Spleen (tissue), 11 donors: Measurements from ENCODE around the gene JOSD2. TPM values are rescaled to one million over a fixed set of nuclear protein-coding genes. Genes with fewer than 3 reads are reported as not detected.

Experiments used
- DNase-seq: peaks from one replicate; pipeline ENCODE4 v3.0.0-alpha.2; 2020
- H3K27ac ChIP-seq, 8 donors: fragments of 200-600 bp; sonication (generic) in 7 of 8; 1 replicate in 4 of 8; 2 replicates in 4 of 8; pipeline versions ENCODE4 v1.5.0 to v1.8.0; 2016 to 2021; ENCODE audit warnings: inconsistent platforms in 4 of 8, mild to moderate bottlenecking in 4 of 8, moderate library complexity in 1 of 8
- H3K27me3 ChIP-seq, 7 donors: fragments of 200-600 bp; sonication (generic) in 6 of 7; replicated peaks in 1 of 7; 1 replicate in 4 of 7; 2 replicates in 3 of 7; pipeline versions ENCODE4 v1.5.0 to v1.8.0; 2016 to 2021; ENCODE audit warnings: inconsistent platforms in 3 of 7, mild to moderate bottlenecking in 1 of 7
- H3K36me3 ChIP-seq, 6 donors: fragments of 200-600 bp; sonication (generic) in 5 of 6; 1 replicate in 4 of 6; 2 replicates in 2 of 6; pipeline versions ENCODE4 v1.5.0 to v1.8.0; 2016 to 2021; ENCODE audit warnings: inconsistent platforms in 2 of 6
- H3K4me1 ChIP-seq, 6 donors: fragments of 200-600 bp; sonication (generic) in 5 of 6; 1 replicate in 3 of 6; 2 replicates in 3 of 6; pipeline versions ENCODE4 v1.5.0 to v1.8.0; 2016 to 2021; ENCODE audit warnings: inconsistent platforms in 3 of 6
- H3K4me3 ChIP-seq, 8 donors: fragments of 200-600 bp; sonication (generic) in 7 of 8; 1 replicate in 4 of 8; 2 replicates in 4 of 8; pipeline versions ENCODE4 v1.5.0 to v1.8.0; 2016 to 2021; ENCODE audit warnings: inconsistent platforms in 4 of 8, mild to moderate bottlenecking in 4 of 8, moderate library complexity in 2 of 8
- H3K9me3 ChIP-seq, 8 donors: fragments of 200-600 bp; sonication (generic) in 7 of 8; 1 replicate in 4 of 8; 2 replicates in 4 of 8; pipeline versions ENCODE4 v1.5.0 to v1.8.0; 2016 to 2021; ENCODE audit warnings: inconsistent platforms in 4 of 8
- POLR2A ChIP-seq, 3 donors: fragments of 450-650 bp; IDR thresholded peaks; one replicate each; pipeline ENCODE4 v1.5.1; 2017; ENCODE audit warnings: antibody characterized with exemption in 3 of 3, mild to moderate bottlenecking in 1 of 3
- POLR2AphosphoS5 ChIP-seq, 3 donors: sonication (generic); formaldehyde crosslinking; IDR thresholded peaks; one replicate each; pipeline ENCODE4 v1.5.1; 2017; ENCODE audit warnings: antibody characterized with exemption in 3 of 3
- WGBS, 5 donors: extraction: QIAGEN DNeasy Blood & Tissue Kit in 3 of 5; methylation state at CpG; one replicate each; pipeline versions ENCODE4 v1.1.5 to v1.1.7; 2013 to 2018; 5-methylcytosine and 5-hydroxymethylcytosine counted together
- intact Hi-C: fragments of 100-400 bp; cut with DNase I; formaldehyde crosslinking; loops from one replicate; pipeline ENCODE4 v1.15.0; 2023; ENCODE audit warnings: low total_unique reads
- polyA plus RNA-seq, 3 donors: library from polyadenylated mRNA; stranded (reverse); fragments of 200-250 nt; gene quantifications; one replicate each; pipeline ENCODE4 v1.2.1, GENCODE V29; 2013
- total RNA-seq, 7 donors: library from RNA; depleted of rRNA in 3 of 7; stranded (reverse); fragments of >200 nt in 3 of 7; fragmentation: NEBNext Ultra II Directional in 4 of 7; extraction: Animal tissue kit (Norgen Biotek cat#: 25700) in 4 of 7; gene quantifications; one replicate each; pipeline versions ENCODE4 v1.1.0 to v1.2.1, GENCODE V29; 2016 to 2021
- TF ChIP-seq, protein P1 (sequence below), 11 experiments: fragments of 200-600 bp in 7 of 11; fragments of 450-650 bp in 4 of 11; sonication (generic) in 4 of 11; IDR thresholded peaks in 8 of 11; conservative IDR thresholded peaks in 3 of 11; 1 replicate in 7 of 11; 2 replicates in 4 of 11; pipeline versions ENCODE4 v1.4.0 to v1.8.0; 2016 to 2021; ENCODE audit warnings: antibody characterized with exemption in 11 of 11, inconsistent platforms in 4 of 11, mild to moderate bottlenecking in 1 of 11
- donor health status: healthy with polysubstance abuse.
- donor health status: DM: no; HTN: no; CAD: no; lungs with moderate emphysema.
- donor health status: DM: no; HTN: no; CAD: no.
- donor health status: Bipolar disorder and iron deficiency.
- donor health status: healthy.
- donor health status: DM: no; HTN: no; CAD: no.
- donor health status: DM: yes; HTN: yes; CAD: no.

The JOSD2 gene
- total and polyA plus RNA-seq, 10 donors, result 21.4 to 54.3 (median 30.7) TPM

DNA sequence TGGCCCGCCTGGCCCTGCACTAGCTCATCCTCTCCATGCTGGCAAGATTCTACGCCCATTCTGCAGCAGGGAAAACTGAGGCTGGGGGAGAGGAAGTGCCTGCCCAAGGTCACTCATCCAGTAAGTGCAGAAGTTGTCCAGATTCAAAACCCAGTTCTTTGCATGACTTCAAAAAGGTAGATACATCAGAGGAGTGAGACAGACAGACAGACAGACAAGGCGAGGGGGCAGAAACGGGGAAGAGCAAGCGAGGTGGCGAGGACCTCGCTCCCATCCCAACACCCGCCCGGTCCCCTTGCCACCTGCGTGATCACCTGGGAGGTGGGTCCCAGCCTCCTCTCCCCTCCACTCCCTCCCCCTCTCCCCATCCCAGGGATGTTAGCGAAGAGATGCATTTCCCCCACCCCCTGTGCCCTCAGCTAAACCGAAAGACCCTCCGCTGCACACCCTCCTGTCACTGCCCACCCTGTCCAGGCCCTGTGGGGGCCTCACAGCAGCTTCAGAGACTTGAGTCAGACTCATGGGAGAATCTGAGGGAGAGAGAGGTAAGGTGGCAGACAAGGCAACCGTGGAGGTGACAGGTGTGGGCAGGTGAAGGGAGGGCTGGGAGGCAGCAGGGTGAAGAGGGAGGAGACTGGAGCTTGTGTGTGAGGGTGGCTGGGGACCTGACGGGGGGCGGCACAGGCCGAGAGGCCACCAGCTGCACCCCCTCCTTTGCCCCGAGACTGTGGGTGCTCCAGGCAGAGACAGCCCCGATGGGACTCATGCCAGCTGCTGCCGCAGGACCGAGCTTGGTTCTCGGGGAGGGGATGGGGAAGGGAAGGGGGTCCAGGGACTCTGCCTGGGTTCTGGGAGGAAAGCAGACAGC, 38.3 kb upstream of the JOSD2 start:
- Histone ChIP-seq H3K4me3 (no peak overlapping the region), H3K27ac (no peak overlapping the region), H3K4me1 (no peaks in the 10 kb centered on the region), H3K27me3 (peaks cover 0 to 70% (median 19%) of the 10 kb centered on the region in 7 donors), H3K36me3 (no peaks in the 10 kb centered on the region), H3K9me3 (no peaks in the 10 kb centered on the region)
- intact Hi-C loops, result no loop called here
- 78 to 85% (median 81%) methylated on average over 17 to 22 of the region's 22 CpGs for WGBS, 5 donors
- TF ChIP-seq POLR2AphosphoS5 (IDR thresholded peaks at IDR 0.05) (no peak), POLR2A (IDR thresholded peaks at IDR 0.05) (no peak)
- TF ChIP-seq, protein P1, sequence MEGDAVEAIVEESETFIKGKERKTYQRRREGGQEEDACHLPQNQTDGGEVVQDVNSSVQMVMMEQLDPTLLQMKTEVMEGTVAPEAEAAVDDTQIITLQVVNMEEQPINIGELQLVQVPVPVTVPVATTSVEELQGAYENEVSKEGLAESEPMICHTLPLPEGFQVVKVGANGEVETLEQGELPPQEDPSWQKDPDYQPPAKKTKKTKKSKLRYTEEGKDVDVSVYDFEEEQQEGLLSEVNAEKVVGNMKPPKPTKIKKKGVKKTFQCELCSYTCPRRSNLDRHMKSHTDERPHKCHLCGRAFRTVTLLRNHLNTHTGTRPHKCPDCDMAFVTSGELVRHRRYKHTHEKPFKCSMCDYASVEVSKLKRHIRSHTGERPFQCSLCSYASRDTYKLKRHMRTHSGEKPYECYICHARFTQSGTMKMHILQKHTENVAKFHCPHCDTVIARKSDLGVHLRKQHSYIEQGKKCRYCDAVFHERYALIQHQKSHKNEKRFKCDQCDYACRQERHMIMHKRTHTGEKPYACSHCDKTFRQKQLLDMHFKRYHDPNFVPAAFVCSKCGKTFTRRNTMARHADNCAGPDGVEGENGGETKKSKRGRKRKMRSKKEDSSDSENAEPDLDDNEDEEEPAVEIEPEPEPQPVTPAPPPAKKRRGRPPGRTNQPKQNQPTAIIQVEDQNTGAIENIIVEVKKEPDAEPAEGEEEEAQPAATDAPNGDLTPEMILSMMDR (IDR thresholded peaks at IDR 0.05 in 8 of 11, conservative IDR thresholded peaks at IDR 0.05 in 3 of 11), result no peak
- no peak for DNase-seq

DNA sequence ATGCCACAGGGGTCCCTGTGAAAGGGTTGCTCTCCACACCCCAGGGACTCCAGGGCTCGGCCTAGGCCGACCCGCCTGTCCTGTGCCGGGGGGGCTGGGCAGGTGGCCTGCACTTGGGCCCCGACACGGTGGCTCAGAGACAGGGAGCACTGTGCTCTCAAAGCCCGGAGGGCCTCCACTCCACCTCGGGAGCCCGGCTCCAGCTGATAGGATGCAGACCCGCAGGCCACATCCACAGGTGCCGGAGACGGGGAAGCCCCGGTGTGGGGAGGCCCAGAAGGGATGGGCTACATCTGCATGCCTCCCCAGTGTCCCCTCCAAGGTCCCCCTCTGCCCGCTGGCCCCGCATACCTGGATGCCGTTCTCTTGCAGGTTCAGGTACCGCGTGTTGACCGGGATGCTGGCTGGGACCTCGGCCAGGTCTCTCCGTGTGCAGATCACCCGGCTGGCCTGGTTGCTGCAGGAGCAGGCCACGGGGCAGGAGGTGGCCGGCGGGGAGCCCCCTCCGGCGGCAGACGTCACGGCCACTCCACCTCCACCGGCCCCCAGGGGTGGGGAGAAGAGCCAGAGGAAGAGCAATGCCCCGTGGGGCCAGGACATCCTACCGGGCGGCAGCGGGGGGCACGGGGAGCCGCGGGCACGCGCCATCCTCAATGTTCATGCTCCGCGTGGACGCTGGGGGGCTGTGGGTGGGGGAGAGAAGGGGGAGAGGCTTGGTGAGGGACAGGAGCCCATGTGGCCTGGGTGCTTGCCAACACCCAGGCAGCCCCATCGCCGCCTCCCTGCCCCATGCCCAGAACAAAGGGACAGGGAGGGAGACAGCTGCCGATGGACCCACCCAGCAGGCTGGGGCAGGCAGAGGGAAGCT, 37.4 kb upstream of the JOSD2 start:
- H3K36me3 ChIP-seq, result no peaks in the 10 kb centered on the region
- H3K27me3 ChIP-seq, result peaks cover 0 to 62% (median 16%) of the 10 kb centered on the region in 7 donors
- H3K27ac ChIP-seq, result no peak overlapping the region
- H3K4me3 ChIP-seq, result no peak overlapping the region
- H3K9me3 ChIP-seq, result no peaks in the 10 kb centered on the region
- WGBS, 5 donors, result 72 to 89% (median 84%) methylated on average over 15 to 45 of the region's 45 CpGs
- intact Hi-C loops, result no loop called here
- DNase-seq, result no peak
- TF ChIP-seq, protein P1 (IDR thresholded peaks at IDR 0.05 in 8 of 11, conservative IDR thresholded peaks at IDR 0.05 in 3 of 11), result no peak
- TF ChIP-seq POLR2AphosphoS5 (IDR thresholded peaks at IDR 0.05) (no peak), POLR2A (IDR thresholded peaks at IDR 0.05) (no peak)
- no peaks in the 10 kb centered on the region for H3K4me1 ChIP-seq

DNA sequence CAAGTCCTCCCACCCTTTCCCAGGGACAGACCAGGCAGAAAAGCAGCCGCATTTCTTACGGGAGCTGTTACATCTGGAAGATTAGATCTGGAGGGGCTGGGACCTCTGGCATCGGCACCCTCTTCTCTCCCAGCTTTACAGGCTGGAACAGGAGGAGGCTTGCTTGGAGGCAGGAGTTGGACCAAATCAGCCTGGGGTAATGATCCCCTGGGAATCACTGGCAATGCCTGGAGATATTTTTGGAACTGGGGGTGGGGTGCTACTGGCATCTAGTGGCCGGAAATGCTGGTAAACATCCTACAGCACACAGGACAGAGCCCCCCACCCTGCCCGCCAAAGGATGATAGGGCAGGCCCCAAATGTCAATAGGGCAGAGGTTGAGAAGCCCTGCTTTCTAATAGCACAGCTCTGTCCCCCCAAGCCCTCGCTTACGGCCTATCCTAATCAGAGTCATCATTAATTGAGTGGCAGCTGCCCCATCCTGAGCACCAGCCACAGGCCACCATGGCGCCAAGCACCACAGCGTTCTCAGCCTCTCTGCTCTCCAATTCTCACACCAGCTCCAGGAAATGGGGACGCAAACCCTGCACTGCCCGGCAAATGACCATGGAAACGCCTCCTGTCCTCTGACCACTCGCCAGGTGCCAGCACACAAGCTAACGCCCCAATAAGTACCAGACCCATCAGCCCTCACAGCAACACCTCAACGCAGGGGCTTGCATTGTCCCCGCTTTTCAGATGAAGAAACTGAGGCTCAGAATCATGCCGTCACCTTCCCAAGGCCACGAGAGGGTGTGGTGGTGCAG, 36.6 kb upstream of the JOSD2 start:
- no peaks in the 10 kb centered on the region for H3K4me1 ChIP-seq
- H3K4me3 ChIP-seq, result no peak overlapping the region
- WGBS, 5 donors, result 73 to 86% (median 77%) methylated on average over 11 to 18 of the region's 18 CpGs
- no peak overlapping the region for H3K27ac ChIP-seq
- no peak for DNase-seq
- no peaks in the 10 kb centered on the region for H3K9me3 ChIP-seq
- peaks cover 0 to 53% (median 9%) of the 10 kb centered on the region in 7 donors for H3K27me3 ChIP-seq
- no peaks in the 10 kb centered on the region for H3K36me3 ChIP-seq
- TF ChIP-seq, protein P1 (IDR thresholded peaks at IDR 0.05 in 8 of 11, conservative IDR thresholded peaks at IDR 0.05 in 3 of 11), result no peak
- TF ChIP-seq POLR2AphosphoS5 (IDR thresholded peaks at IDR 0.05) (no peak), POLR2A (IDR thresholded peaks at IDR 0.05) (no peak)
- intact Hi-C loops, result no loop called here
